NCI-H187 treated with DMSO at 0.1 percent for 48 hours (cell line): ENCODE data around the gene COL18A1.
"Not testable (repeated sequence)": the region's sequence is repeated elsewhere in the genome, so short reads cannot be mapped to it uniquely, and the experiment has no call there.

Source experiments
- DNase-seq: peaks from one replicate; lab custom pipeline; 2025; lab: John Stamatoyannopoulos, UW

Gene COL18A1

GRCh38 chr21:45560106-45561021 lies 155.4 kb downstream of the COL18A1 start:
- no peak for DNase-seq

- DNase-seq = not testable (repeated sequence)
Observed at GRCh38 chr21:45561241-45561640, 156.3 kb downstream of the COL18A1 start.

DNA sequence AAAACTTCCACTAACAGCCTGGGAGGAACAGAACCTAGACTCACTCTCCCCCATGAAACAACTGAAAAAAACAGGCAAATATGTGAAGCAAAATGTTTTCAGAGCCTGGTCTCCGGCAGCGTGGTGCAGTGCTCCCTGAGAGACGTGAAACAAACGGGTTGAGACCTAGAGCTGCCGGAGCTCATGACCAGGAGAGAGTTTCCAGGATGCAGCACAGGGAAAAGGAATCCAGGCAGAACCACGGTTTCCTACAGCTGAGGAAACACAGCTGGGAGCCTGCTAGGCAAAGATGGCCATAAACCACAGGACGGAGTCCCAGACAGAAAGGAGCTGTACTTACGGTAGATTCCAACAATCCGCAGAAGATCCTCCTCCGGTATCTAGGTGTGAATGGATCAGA lies 157.4 kb downstream of the COL18A1 start:
- no peak for DNase-seq

DNA sequence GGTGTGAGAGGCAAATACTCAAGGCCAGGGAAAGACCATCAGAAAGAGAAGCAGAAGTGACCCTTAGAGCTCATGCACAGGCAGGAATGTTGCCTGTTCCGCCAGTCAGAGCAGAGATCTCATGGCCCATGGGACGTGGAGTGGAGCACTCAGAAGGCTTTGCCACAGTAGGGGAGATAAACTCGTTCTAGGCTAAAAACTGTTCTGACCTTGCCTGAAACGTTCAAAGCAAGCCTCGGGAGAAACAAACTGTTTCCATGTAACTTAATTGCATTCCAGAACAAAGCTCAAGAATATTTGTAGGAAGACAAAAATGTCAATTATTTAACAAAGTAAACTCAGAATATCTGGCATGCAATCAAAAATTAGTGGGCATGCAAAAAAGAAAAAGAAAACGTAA lies 158.0 kb downstream of the COL18A1 start:
- no peak for DNase-seq
